ENCODE data around the gene CKLF. TPM values are rescaled to one million over a fixed set of nuclear protein-coding genes. Genes with fewer than 3 reads are reported as not detected.
A peak's percentile ranks its signal among the peaks of the same experiment; 100 is the strongest.
"Not testable (repeated sequence)": the region's sequence is repeated elsewhere in the genome, so short reads cannot be mapped to it uniquely, and the experiment has no call there.

Gene CKLF
- polyA plus RNA-seq, 3 donors from 2014 or later = 226 to 318 (median 229) TPM

GRCh38 chr16:66604376-66605176, 52.2 kb downstream of the CKLF start, which contains the start of gene CMTM3:
Gene CMTM3 (plus strand): TSS chr16:66604704. CDS start chr16:66604806, 102 bp downstream.
- Mint-ChIP-seq H3K4me3 (peak within 1 kb of the TSS; percentile 87 to 96 (median 90)), H3K27me3 (ENCODE audit: low read depth in 3 of 3) (peaks cover 6 to 17% (median 7%) of the 10 kb centered on the region in 3 donors), H3K9me3 (no peaks in the 10 kb centered on the region), H3K36me3 (peaks cover 0 to 7% (median 0%) of the 10 kb centered on the region in 3 donors), H3K27ac (peak within 1 kb of the TSS; percentile 80 to 92 (median 90)), H3K4me1 (peaks cover 42 to 45% of the 10 kb centered on the region in 2 donors)
- DNase-seq = peak; percentile 68 to 73 (median 72)

- peak overlapping the region in 5 of 6 donors; percentile 72 to 92 (median 85) for H3K27ac Mint-ChIP-seq
- peak overlapping the region; percentile 76 to 87 (median 76) for H3K4me3 Mint-ChIP-seq
- no peak for DNase-seq
- no peaks in the 10 kb centered on the region for H3K9me3 Mint-ChIP-seq
- H3K36me3 Mint-ChIP-seq = peaks cover 0 to 7% (median 3%) of the 10 kb centered on the region in 3 donors
- H3K27me3 Mint-ChIP-seq (ENCODE audit: low read depth in 3 of 3) = peaks cover 5 to 17% (median 6%) of the 10 kb centered on the region in 3 donors
- peaks cover 43 to 45% of the 10 kb centered on the region in 2 donors for H3K4me1 Mint-ChIP-seq
These were observed 53.0 kb downstream of the CKLF start for GRCh38 chr16:66605177-66605978.

- no peak for DNase-seq
These were observed 53.8 kb downstream of the CKLF start for GRCh38 chr16:66605979-66606751.

GRCh38 chr16:66608241-66609138, 56.1 kb downstream of the CKLF start:
- peak overlapping the region in 2 of 5 donors; percentile 27 to 61 for H3K4me3 Mint-ChIP-seq
- peaks cover 0 to 5% (median 0%) of the 10 kb centered on the region in 3 donors for H3K36me3 Mint-ChIP-seq
- no peaks in the 10 kb centered on the region for H3K9me3 Mint-ChIP-seq
- peak overlapping the region in 5 of 6 donors; percentile 45 to 79 (median 55) for H3K27ac Mint-ChIP-seq
- peaks cover 37 to 39% of the 10 kb centered on the region in 2 donors for H3K4me1 Mint-ChIP-seq
- peak; percentile 65 to 74 (median 70) for DNase-seq
- H3K27me3 Mint-ChIP-seq (ENCODE audit: low read depth in 3 of 3) = peaks cover 5 to 14% (median 6%) of the 10 kb centered on the region in 3 donors

More at GRCh38 chr16:66605979-66606751, 53.8 kb downstream of the CKLF start:
- Mint-ChIP-seq H3K27ac (peak overlapping the region; percentile 62 to 92 (median 84)), H3K4me1 (peaks cover 43 to 45% of the 10 kb centered on the region in 2 donors), H3K4me3 (peak overlapping the region; percentile 76 to 81 (median 76)), H3K27me3 (ENCODE audit: low read depth in 3 of 3) (peaks cover 5 to 14% (median 6%) of the 10 kb centered on the region in 3 donors), H3K9me3 (no peaks in the 10 kb centered on the region), H3K36me3 (peaks cover 0 to 5% (median under 1%) of the 10 kb centered on the region in 3 donors)

- peaks cover 0 to 5% (median 0%) of the 10 kb centered on the region in 3 donors for H3K36me3 Mint-ChIP-seq
- no peaks in the 10 kb centered on the region for H3K9me3 Mint-ChIP-seq
- no peak overlapping the region for H3K27ac Mint-ChIP-seq
- peaks cover 0 to 8% (median 2%) of the 10 kb centered on the region in 3 donors for H3K27me3 Mint-ChIP-seq (ENCODE audit: low read depth in 3 of 3)
- H3K4me3 Mint-ChIP-seq = no peak overlapping the region
- peaks cover 31 to 33% of the 10 kb centered on the region in 2 donors for H3K4me1 Mint-ChIP-seq
- DNase-seq = no peak
These were observed 56.7 kb downstream of the CKLF start for GRCh38 chr16:66609139-66609510.

GRCh38 chr16:66610111-66610820, 57.9 kb downstream of the CKLF start:
- Mint-ChIP-seq H3K4me3 (peak overlapping the region in 1 of 5 donors; percentile 24), H3K4me1 (peaks cover 30 to 33% of the 10 kb centered on the region in 2 donors), H3K27ac (no peak overlapping the region)

GRCh38 chr16:66611911-66612310, 59.5 kb downstream of the CKLF start:
- H3K27me3 Mint-ChIP-seq (ENCODE audit: low read depth in 3 of 3); DNase-seq; H3K9me3 Mint-ChIP-seq; H3K36me3 Mint-ChIP-seq; H3K4me3 Mint-ChIP-seq: not testable (repeated sequence)
- Mint-ChIP-seq H3K4me1 (peaks cover 18 to 21% of the 10 kb centered on the region in 2 donors), H3K27ac (peak overlapping the region in 2 of 6 donors; percentile 17)

More at GRCh38 chr16:66610111-66610820, 57.9 kb downstream of the CKLF start:
- no peak for DNase-seq
- H3K36me3 Mint-ChIP-seq = peaks cover 0 to 5% (median 0%) of the 10 kb centered on the region in 3 donors
- no peaks in the 10 kb centered on the region for H3K9me3 Mint-ChIP-seq
- H3K27me3 Mint-ChIP-seq (ENCODE audit: low read depth in 3 of 3) = peaks cover 0 to 6% (median 2%) of the 10 kb centered on the region in 3 donors

- peaks cover 13 to 16% of the 10 kb centered on the region in 2 donors for H3K4me1 Mint-ChIP-seq
- H3K27ac Mint-ChIP-seq = no peak overlapping the region
- peaks cover 0 to 5% (median 0%) of the 10 kb centered on the region in 3 donors for H3K36me3 Mint-ChIP-seq
These were observed 60.0 kb downstream of the CKLF start for GRCh38 chr16:66612422-66612821.

GRCh38 chr16:66614161-66614802, 61.9 kb downstream of the CKLF start:
- Mint-ChIP-seq H3K27ac (peak overlapping the region in 1 of 6 donors; percentile 49), H3K36me3 (peaks cover 0 to 5% (median 0%) of the 10 kb centered on the region in 3 donors)
- no peak for DNase-seq

More at GRCh38 chr16:66612422-66612821, 60.0 kb downstream of the CKLF start:
- Mint-ChIP-seq H3K4me3 (no peak overlapping the region), H3K9me3 (no peaks in the 10 kb centered on the region), H3K27me3 (ENCODE audit: low read depth in 3 of 3) (peaks cover 0 to 2% (median 0%) of the 10 kb centered on the region in 3 donors)
- DNase-seq = no peak

More at GRCh38 chr16:66614161-66614802, 61.9 kb downstream of the CKLF start:
- no peak overlapping the region for H3K4me3 Mint-ChIP-seq
- H3K9me3 Mint-ChIP-seq = no peaks in the 10 kb centered on the region
- H3K27me3 Mint-ChIP-seq (ENCODE audit: low read depth in 3 of 3) = no peaks in the 10 kb centered on the region
- H3K4me1 Mint-ChIP-seq = peaks cover 0 to 1% of the 10 kb centered on the region in 2 donors

Measured in immature natural killer cell (primary cell).